GM23338 (cell line): ENCODE data around the gene MTCH2.

Experiments used
- CTCF ChIP-seq, 2 experiments: fragments of 200-600 bp in 1 of 2; sonication (generic) in 1 of 2; conservative IDR thresholded peaks; 2 replicates each; pipeline versions ENCODE4 v1.5.1 to v1.6.1; 2016 to 2017; ENCODE audit warnings: antibody characterized with exemption in 2 of 2, low read depth in 2 of 2, mild to moderate bottlenecking in 2 of 2, moderate library complexity in 1 of 2
- EZH2 ChIP-seq: fragments of 200-600 bp; sonication (generic); IDR thresholded peaks from one replicate; pipeline ENCODE4 v1.8.0; 2017; ENCODE audit warnings: antibody characterized with exemption, mild to moderate bottlenecking, low read depth; ENCODE audit not compliant: unreplicated experiment
- JUNB ChIP-seq: IDR thresholded peaks from one replicate; pipeline ENCODE4 v1.6.1; 2016; ENCODE audit warnings: antibody characterized with exemption; ENCODE audit not compliant: unreplicated experiment
- TF ChIP-seq, protein P1 (sequence below): IDR thresholded peaks from one replicate; pipeline ENCODE4 v1.6.1; 2018; ENCODE audit warnings: antibody characterized with exemption; ENCODE audit not compliant: unreplicated experiment

DNA sequence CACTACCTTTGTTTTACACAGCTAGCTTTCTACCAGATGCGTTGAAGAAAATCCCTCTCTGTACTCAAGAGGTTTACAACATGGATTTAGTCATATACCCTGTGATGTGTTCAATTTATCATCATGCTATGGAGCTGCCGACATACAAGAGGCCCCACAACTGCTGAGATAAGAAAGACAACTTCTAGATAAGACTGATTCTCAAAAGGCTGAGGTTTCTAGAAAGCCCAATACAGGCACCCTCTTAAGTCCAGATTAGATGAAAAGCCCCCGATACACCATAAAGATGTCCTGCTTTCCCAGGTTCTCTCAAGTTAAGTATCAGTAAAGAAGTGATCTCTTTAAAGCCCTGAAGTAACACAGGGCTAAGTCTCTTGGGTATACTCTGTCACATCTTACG, 14.3 kb downstream of the MTCH2 start:
- TF ChIP-seq CTCF (conservative IDR thresholded peaks at IDR 0.05; ENCODE audit: low read depth in 2 of 2) (no peak), EZH2 (no peak), JUNB (no peak)
- TF ChIP-seq, protein P1, sequence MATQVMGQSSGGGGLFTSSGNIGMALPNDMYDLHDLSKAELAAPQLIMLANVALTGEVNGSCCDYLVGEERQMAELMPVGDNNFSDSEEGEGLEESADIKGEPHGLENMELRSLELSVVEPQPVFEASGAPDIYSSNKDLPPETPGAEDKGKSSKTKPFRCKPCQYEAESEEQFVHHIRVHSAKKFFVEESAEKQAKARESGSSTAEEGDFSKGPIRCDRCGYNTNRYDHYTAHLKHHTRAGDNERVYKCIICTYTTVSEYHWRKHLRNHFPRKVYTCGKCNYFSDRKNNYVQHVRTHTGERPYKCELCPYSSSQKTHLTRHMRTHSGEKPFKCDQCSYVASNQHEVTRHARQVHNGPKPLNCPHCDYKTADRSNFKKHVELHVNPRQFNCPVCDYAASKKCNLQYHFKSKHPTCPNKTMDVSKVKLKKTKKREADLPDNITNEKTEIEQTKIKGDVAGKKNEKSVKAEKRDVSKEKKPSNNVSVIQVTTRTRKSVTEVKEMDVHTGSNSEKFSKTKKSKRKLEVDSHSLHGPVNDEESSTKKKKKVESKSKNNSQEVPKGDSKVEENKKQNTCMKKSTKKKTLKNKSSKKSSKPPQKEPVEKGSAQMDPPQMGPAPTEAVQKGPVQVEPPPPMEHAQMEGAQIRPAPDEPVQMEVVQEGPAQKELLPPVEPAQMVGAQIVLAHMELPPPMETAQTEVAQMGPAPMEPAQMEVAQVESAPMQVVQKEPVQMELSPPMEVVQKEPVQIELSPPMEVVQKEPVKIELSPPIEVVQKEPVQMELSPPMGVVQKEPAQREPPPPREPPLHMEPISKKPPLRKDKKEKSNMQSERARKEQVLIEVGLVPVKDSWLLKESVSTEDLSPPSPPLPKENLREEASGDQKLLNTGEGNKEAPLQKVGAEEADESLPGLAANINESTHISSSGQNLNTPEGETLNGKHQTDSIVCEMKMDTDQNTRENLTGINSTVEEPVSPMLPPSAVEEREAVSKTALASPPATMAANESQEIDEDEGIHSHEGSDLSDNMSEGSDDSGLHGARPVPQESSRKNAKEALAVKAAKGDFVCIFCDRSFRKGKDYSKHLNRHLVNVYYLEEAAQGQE: no peak
